Left ventricle myocardium inferior (tissue), 1 donor: ENCODE data around the gene SECISBP2. TPM values are rescaled to one million over a fixed set of nuclear protein-coding genes. Genes with fewer than 3 reads are reported as not detected.
A peak's percentile ranks its signal among the peaks of the same experiment; 100 is the strongest.
"Not testable (repeated sequence)": the region's sequence is repeated elsewhere in the genome, so short reads cannot be mapped to it uniquely, and the experiment has no call there.

Experiments used
- DNase-seq: peaks from one replicate; pipeline ENCODE4 v3.0.0-alpha.2; 2020
- H3K27ac ChIP-seq: fragments of 200-600 bp; replicated peaks from 2 replicates; pipeline ENCODE4 v1.8.0; 2021
- H3K27me3 ChIP-seq: fragments of 200-600 bp; 2 replicates; pipeline ENCODE4 v1.8.0; 2021; ENCODE audit warnings: low read depth
- H3K36me3 ChIP-seq: fragments of 200-600 bp; 2 replicates; pipeline ENCODE4 v1.8.0; 2021
- H3K4me1 ChIP-seq: fragments of 200-600 bp; 2 replicates; pipeline ENCODE4 v1.8.0; 2021
- H3K4me3 ChIP-seq: fragments of 200-600 bp; 2 replicates; pipeline ENCODE4 v1.8.0; 2021; ENCODE audit warnings: mild to moderate bottlenecking, moderate library complexity
- H3K9me3 ChIP-seq: fragments of 200-600 bp; replicated peaks from 2 replicates; pipeline ENCODE4 v1.8.0; 2021
- intact Hi-C: fragments of 100-400 bp; cut with micrococcal nuclease; formaldehyde crosslinking; loops from one replicate; pipeline ENCODE4 v1.11.0; 2022
- total RNA-seq: library from RNA; stranded (reverse); fragmentation: NEBNext Ultra II Directional; extraction: Animal tissue kit (Norgen Biotek cat#: 25700); gene quantifications from one replicate; pipeline ENCODE4 v1.2.1, GENCODE V29; 2021
- TF ChIP-seq, protein P1 (sequence below): fragments of 200-600 bp; IDR thresholded peaks from 2 replicates; pipeline ENCODE4 v1.8.0; 2021; ENCODE audit warnings: antibody characterized with exemption, mild to moderate bottlenecking, borderline replicate concordance
- donor health status: DM: no; HTN: yes; CAD: no; lungs with severe emphysema.

Gene SECISBP2
- total RNA-seq, 1 donor from 2014 or later = 13.8 TPM

DNA sequence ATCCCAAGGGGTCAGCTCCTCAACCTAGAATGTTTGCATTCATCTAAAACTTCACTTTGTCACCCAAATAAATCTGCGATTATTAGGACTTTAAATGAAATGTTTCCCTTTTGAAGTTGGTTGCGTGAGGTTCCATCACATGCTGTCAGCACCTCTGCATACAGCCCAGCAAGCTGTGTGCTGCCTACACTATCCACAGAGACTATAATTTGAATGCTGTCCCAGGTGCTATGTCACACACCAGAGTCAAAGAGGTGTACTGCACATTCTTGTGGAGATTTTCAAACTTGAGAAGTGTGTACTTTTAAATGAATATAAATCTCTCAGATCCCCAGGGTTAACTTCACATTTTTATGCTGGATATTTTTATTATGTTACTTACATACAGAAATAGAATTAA lies 26.6 kb upstream of the SECISBP2 start:
- H3K4me1 ChIP-seq = no peaks in the 10 kb centered on the region
- no peak overlapping the region for H3K27ac ChIP-seq
- H3K9me3 ChIP-seq = peaks cover 6% of the 10 kb centered on the region
- H3K27me3 ChIP-seq = no peaks in the 10 kb centered on the region
- DNase-seq = no peak
- no peaks in the 10 kb centered on the region for H3K36me3 ChIP-seq
- TF ChIP-seq, protein P1, sequence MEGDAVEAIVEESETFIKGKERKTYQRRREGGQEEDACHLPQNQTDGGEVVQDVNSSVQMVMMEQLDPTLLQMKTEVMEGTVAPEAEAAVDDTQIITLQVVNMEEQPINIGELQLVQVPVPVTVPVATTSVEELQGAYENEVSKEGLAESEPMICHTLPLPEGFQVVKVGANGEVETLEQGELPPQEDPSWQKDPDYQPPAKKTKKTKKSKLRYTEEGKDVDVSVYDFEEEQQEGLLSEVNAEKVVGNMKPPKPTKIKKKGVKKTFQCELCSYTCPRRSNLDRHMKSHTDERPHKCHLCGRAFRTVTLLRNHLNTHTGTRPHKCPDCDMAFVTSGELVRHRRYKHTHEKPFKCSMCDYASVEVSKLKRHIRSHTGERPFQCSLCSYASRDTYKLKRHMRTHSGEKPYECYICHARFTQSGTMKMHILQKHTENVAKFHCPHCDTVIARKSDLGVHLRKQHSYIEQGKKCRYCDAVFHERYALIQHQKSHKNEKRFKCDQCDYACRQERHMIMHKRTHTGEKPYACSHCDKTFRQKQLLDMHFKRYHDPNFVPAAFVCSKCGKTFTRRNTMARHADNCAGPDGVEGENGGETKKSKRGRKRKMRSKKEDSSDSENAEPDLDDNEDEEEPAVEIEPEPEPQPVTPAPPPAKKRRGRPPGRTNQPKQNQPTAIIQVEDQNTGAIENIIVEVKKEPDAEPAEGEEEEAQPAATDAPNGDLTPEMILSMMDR = no peak
- intact Hi-C loops = no loop called here
- no peak overlapping the region for H3K4me3 ChIP-seq

DNA sequence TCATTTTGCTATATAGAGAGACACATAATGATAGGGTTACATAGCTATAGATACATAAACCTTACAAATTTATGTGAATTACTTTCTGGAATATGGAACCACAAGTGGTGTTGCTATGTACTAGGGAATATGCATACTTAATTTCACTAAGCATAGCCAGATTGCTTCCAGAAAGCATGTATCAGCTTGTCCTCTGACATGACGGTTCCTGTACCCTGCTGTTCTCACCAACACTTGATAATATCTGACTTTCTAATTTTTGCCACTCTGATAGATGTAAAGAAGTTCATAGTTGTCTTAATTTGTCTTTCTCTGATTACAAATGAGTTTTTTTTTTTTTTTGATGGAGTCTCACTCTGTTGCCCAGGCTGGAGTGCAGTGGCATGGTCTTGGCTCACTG lies 25.3 kb upstream of the SECISBP2 start:
- TF ChIP-seq, protein P1 = no peak
- no peaks in the 10 kb centered on the region for H3K27me3 ChIP-seq
- no peak overlapping the region for H3K27ac ChIP-seq
- DNase-seq = no peak
- intact Hi-C loops = no loop called here
- H3K4me1 ChIP-seq = no peaks in the 10 kb centered on the region
- H3K4me3 ChIP-seq = no peak overlapping the region
- peaks cover 6% of the 10 kb centered on the region for H3K9me3 ChIP-seq
- no peaks in the 10 kb centered on the region for H3K36me3 ChIP-seq

DNA sequence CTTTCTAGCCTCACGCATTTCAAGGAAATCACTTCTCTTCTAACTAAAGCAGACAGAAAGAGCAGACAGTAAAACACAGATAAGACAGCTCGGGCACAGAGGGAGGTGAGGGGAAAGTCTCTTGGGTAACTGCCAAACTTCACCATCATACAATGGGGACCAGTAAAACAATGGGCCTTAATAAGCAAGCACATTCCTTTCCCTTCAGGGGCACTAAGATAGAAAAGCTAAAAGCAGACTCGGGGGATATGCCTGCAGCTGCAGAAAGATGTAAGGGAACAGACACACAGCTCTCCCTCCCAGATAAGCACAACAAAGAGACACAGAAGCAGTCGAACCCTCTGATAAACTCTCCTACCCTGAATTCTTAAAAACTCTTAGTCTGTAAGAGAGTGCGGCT lies 22.9 kb upstream of the SECISBP2 start:
- H3K36me3 ChIP-seq = no peaks in the 10 kb centered on the region
- TF ChIP-seq, protein P1 = no peak
- H3K27ac ChIP-seq = no peak overlapping the region
- no peaks in the 10 kb centered on the region for H3K27me3 ChIP-seq
- H3K4me3 ChIP-seq = no peak overlapping the region
- H3K9me3 ChIP-seq = peaks cover 6% of the 10 kb centered on the region
- no peaks in the 10 kb centered on the region for H3K4me1 ChIP-seq
- intact Hi-C loops = no loop called here
- no peak for DNase-seq

DNA sequence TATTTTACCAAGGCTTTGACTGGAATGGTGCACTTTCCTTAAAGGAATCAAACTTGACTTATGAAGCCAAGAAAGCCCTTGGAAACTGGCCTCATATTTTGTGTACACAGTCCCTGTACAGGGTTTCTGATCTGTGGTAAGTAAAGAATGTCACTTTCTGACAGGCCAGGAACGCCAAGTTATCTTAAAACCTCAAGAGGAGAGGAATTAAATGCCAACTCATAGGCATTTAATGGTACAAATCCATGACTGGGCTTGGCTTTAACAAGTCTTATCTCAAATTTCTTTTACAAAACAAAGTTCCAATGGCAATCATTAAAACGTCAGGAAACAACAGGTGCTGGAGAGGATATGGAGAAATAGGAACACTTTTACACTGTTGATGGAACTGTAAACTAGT lies 16.3 kb upstream of the SECISBP2 start:
- intact Hi-C loops, H3K9me3 ChIP-seq, H3K4me1 ChIP-seq, DNase-seq, H3K36me3 ChIP-seq, H3K27ac ChIP-seq, H3K4me3 ChIP-seq, H3K27me3 ChIP-seq: not testable (repeated sequence)

DNA sequence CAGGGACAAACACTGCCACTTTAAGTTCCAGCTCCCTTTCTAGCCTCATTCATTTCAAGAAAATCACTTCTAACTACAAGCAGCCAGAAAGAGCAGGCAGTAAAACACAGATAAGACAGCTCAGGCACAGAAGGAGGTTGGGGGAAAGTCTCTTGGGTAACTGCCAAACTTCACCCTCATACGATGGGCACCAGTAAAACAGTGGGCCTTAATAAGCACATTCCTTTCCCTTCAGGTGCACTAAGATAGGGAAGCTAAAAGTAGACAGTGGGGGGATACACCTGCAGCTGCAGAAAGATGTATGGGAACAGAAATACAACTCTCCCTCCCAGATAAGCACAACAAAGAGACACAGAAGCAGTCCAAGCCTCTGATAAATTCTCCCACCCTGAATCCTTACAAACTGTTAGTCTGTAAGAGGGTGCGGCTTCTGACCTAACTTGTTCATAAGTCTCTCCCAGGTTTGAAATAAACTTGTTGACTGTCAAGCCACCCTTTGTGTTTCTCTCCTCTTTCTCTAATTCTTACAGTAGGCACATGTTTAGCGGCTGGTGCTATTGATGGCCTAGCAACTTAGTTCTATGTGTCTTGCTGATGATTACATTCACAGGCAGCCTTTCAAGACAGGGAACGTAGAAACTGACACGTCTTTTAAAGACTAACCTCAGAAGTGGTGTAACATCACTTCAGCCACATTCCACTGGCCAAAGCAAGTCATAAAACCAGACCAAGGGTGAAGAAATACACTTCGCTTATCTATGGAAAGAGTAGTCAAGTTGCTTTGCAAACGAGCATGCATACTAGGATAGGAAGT lies 14.1 kb upstream of the SECISBP2 start:
- no peaks in the 10 kb centered on the region for H3K27me3 ChIP-seq
- H3K4me3 ChIP-seq = no peak overlapping the region
- H3K4me1 ChIP-seq = peaks cover 5% of the 10 kb centered on the region
- TF ChIP-seq, protein P1 = no peak
- intact Hi-C loops = no loop called here
- H3K9me3 ChIP-seq = no peaks in the 10 kb centered on the region
- H3K36me3 ChIP-seq = peaks cover 7% of the 10 kb centered on the region
- H3K27ac ChIP-seq = no peak overlapping the region
- DNase-seq = no peak

DNA sequence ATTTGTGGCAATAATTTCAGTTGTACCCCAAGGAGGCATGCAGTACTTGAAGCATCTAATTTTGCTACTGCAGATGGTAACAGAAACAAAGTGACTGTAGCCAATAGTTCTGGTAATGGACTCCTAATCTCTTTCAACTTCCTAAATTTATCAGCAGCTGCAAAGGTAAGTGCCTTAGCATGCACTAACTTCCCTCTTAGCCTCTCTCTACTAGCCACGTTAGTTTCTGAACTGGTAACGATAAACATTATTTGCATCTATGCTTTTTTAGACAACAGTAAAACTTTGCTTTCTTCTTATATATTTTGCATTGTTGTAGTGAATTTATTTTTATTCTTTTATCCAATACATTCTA lies 13.5 kb upstream of the SECISBP2 start:
- TF ChIP-seq, protein P1 = no peak
- Histone ChIP-seq H3K4me1 (peaks cover 11% of the 10 kb centered on the region), H3K36me3 (peaks cover 7% of the 10 kb centered on the region), H3K4me3 (no peak overlapping the region), H3K27me3 (no peaks in the 10 kb centered on the region), H3K27ac (peak overlapping the region; percentile 73), H3K9me3 (no peaks in the 10 kb centered on the region)
- intact Hi-C loops = no loop called here
- DNase-seq = no peak
